Measurements from ENCODE around the gene DRD3. TPM values are rescaled to one million over a fixed set of nuclear protein-coding genes. Genes with fewer than 3 reads are reported as not detected.

The DRD3 gene
- total RNA-seq, 1 experiment from 2014 or later, result not detected

DNA sequence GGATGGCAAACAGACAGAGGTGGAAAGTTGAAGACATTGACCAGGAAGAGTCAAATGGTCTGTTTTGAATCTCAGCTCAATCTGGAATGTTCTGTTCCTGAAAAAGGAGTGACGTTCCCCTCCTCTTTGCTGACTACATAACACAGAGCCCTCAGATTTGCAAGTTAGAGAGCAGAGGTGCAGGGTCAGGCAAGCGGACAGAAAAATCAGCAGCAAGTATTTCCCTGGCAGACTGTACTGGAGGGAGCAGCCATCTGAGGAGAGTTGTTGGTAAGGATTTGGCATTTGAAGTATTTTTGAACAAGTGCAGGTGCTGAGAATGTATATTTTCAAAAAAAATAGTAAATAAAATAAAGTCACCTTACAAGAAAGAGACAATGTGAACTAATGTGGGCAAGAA lies 40.9 kb upstream of the DRD3 start:
- H3K27me3 ChIP-seq (replicated peaks; ENCODE audit: insufficient read depth, low read depth, low read length, poor library complexity), result no peaks in the 10 kb centered on the region
- BruUV-seq (replicated peaks), result no TSS peak
- no peaks in the 10 kb centered on the region for H3K36me3 ChIP-seq (ENCODE audit: insufficient read depth, low read length, poor library complexity, severe bottlenecking)
- peaks cover 6% of the 10 kb centered on the region for H3K9me3 ChIP-seq (ENCODE audit: low read depth, low read length, poor library complexity, severe bottlenecking)
- intact Hi-C loops (cut with micrococcal nuclease; ENCODE audit: unreplicated experiment), result no loop called here
- H3K4me1 ChIP-seq (ENCODE audit: insufficient read depth, low read length, poor library complexity, severe bottlenecking), result no peaks in the 10 kb centered on the region
- ChIA-PET CTCF (no interaction called here), POLR2A (ENCODE audit: low non-redundant PET) (no interaction called here)
- no peak overlapping the region for H3K27ac ChIP-seq (ENCODE audit: low read depth, low read length, poor library complexity, severe bottlenecking)
- H3K4me3 ChIP-seq (ENCODE audit: low read depth, low read length, poor library complexity, severe bottlenecking), result no peak overlapping the region
- DNase-seq (ENCODE audit: low spot score), result no peak
- TF ChIP-seq, protein P1, sequence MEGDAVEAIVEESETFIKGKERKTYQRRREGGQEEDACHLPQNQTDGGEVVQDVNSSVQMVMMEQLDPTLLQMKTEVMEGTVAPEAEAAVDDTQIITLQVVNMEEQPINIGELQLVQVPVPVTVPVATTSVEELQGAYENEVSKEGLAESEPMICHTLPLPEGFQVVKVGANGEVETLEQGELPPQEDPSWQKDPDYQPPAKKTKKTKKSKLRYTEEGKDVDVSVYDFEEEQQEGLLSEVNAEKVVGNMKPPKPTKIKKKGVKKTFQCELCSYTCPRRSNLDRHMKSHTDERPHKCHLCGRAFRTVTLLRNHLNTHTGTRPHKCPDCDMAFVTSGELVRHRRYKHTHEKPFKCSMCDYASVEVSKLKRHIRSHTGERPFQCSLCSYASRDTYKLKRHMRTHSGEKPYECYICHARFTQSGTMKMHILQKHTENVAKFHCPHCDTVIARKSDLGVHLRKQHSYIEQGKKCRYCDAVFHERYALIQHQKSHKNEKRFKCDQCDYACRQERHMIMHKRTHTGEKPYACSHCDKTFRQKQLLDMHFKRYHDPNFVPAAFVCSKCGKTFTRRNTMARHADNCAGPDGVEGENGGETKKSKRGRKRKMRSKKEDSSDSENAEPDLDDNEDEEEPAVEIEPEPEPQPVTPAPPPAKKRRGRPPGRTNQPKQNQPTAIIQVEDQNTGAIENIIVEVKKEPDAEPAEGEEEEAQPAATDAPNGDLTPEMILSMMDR (conservative IDR thresholded peaks at IDR 0.05; ENCODE audit: low read depth, low read length), result no peak

DNA sequence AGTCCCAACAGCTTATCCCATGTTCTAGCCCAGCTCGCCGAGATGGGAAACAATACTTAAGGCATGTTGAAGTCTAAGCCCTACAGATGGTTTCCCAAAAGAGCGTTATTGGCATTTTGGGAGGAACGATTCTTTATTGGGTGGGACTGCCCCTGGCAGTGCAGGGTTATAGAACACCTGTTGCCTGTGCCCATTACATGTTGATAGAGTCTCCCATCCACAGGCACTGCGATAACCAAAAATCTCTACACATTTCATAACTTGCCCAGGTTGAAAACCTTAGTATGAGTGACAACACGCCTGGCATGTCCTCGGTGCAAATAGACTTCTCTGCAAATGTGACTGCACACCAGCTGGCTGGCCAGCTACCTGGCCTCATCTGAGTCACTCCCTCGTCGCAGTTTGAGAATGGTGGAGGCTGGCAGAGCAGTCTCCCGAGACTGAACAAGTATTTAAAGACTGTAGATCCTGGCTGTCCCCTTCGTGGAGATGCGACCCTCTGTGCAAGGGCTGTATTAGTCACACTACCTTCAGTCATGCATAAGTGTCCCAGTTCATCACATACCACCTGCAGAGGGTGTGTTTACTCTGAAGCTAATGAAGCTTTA lies 39.8 kb upstream of the DRD3 start:
- no peak for DNase-seq (ENCODE audit: low spot score)
- ChIA-PET POLR2A (ENCODE audit: low non-redundant PET) (no interaction called here), CTCF (no interaction called here)
- BruUV-seq (replicated peaks), result no TSS peak
- no peaks in the 10 kb centered on the region for H3K27me3 ChIP-seq (replicated peaks; ENCODE audit: insufficient read depth, low read depth, low read length, poor library complexity)
- no peaks in the 10 kb centered on the region for H3K36me3 ChIP-seq (ENCODE audit: insufficient read depth, low read length, poor library complexity, severe bottlenecking)
- no peak overlapping the region for H3K27ac ChIP-seq (ENCODE audit: low read depth, low read length, poor library complexity, severe bottlenecking)
- H3K4me3 ChIP-seq (ENCODE audit: low read depth, low read length, poor library complexity, severe bottlenecking), result no peak overlapping the region
- intact Hi-C loops (cut with micrococcal nuclease; ENCODE audit: unreplicated experiment), result no loop called here
- H3K4me1 ChIP-seq (ENCODE audit: insufficient read depth, low read length, poor library complexity, severe bottlenecking), result peaks cover 6% of the 10 kb centered on the region
- no peaks in the 10 kb centered on the region for H3K9me3 ChIP-seq (ENCODE audit: low read depth, low read length, poor library complexity, severe bottlenecking)
- TF ChIP-seq EZH2 (IDR thresholded peaks at IDR 0.05; ENCODE audit: borderline replicate concordance, low read depth, low read length, poor library complexity, severe bottlenecking), result no peak
- TF ChIP-seq, protein P1 (conservative IDR thresholded peaks at IDR 0.05; ENCODE audit: low read depth, low read length), result no peak

DNA sequence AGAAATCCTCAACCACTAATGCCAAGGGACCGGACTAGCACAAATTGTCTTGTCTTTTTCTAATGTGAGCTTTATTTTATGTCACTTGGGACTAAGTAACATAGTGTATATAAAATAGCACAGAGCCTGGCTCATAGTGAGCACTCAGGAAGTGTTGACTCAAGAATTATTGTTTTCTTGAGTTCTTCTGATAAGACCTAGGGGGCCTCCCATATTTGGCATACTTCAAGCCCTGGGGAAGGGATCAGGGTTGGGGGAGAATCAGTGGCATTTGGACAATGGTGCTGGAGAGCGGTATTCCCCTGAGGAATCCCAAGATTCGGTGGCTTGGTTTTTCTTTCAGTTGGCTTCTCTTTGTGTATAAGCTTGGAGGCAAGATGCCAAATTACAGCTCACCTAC lies 39.2 kb upstream of the DRD3 start:
- Histone ChIP-seq H3K9me3 (ENCODE audit: low read depth, low read length, poor library complexity, severe bottlenecking) (no peaks in the 10 kb centered on the region), H3K4me3 (ENCODE audit: low read depth, low read length, poor library complexity, severe bottlenecking) (no peak overlapping the region), H3K36me3 (ENCODE audit: insufficient read depth, low read length, poor library complexity, severe bottlenecking) (no peaks in the 10 kb centered on the region), H3K4me1 (ENCODE audit: insufficient read depth, low read length, poor library complexity, severe bottlenecking) (peaks cover 11% of the 10 kb centered on the region), H3K27me3 (replicated peaks; ENCODE audit: insufficient read depth, low read depth, low read length, poor library complexity) (no peaks in the 10 kb centered on the region), H3K27ac (ENCODE audit: low read depth, low read length, poor library complexity, severe bottlenecking) (no peak overlapping the region)
- intact Hi-C loops (cut with micrococcal nuclease; ENCODE audit: unreplicated experiment), result no loop called here
- TF ChIP-seq EZH2 (IDR thresholded peaks at IDR 0.05; ENCODE audit: borderline replicate concordance, low read depth, low read length, poor library complexity, severe bottlenecking), result no peak
- TF ChIP-seq, protein P1 (conservative IDR thresholded peaks at IDR 0.05; ENCODE audit: low read depth, low read length), result no peak
- peak; percentile 16 for DNase-seq (ENCODE audit: low spot score)
- ChIA-PET CTCF (interaction anchor here (0.8 kb wide), 1 partner anchor 73 kb away, joined by 3 read pairs; no protein-coding TSS in a partner anchor), POLR2A (ENCODE audit: low non-redundant PET) (no interaction called here)
- BruUV-seq (replicated peaks), result no TSS peak
